Suprapubic skin (tissue), 3 donors: ENCODE data around the gene DENND4B.

Experiments used
- CTCF ChIP-seq, 2 donors: fragments of 200-600 bp in 1 of 2; fragments of 450-650 bp in 1 of 2; sonication (generic) in 1 of 2; IDR thresholded peaks; one replicate each; pipeline ENCODE4 v1.5.1; 2016 to 2019; ENCODE audit warnings: antibody characterized with exemption in 2 of 2, mild to moderate bottlenecking in 1 of 2, moderate library complexity in 1 of 2
- EP300 ChIP-seq: sonication (generic); formaldehyde crosslinking; IDR thresholded peaks from one replicate; pipeline ENCODE4 v1.6.1; 2017; ENCODE audit warnings: antibody characterized with exemption

- TF ChIP-seq CTCF (IDR thresholded peaks at IDR 0.05) (no peak), EP300 (no peak)
Measured at GRCh38 chr1:153941826-153942725, 4.4 kb downstream of the DENND4B start.
